ENCODE measurements around the gene POU3F3.

POU3F3 gene

GRCh38 chr2:104840156-104840555 lies 13.8 kb upstream of the POU3F3 start:
- Histone ChIP-seq H3K4me3 (ENCODE audit: low read depth, low read length) (no peak overlapping the region), H3K27ac (ENCODE audit: extremely low read depth, low read depth, low read length) (no peak overlapping the region), H3K9me3 (ENCODE audit: control insufficient read depth, insufficient read depth, low read depth, low read length) (no peaks in the 10 kb centered on the region), H3K4me1 (ENCODE audit: control insufficient read depth, insufficient read depth, low read length) (peaks cover 14% of the 10 kb centered on the region), H3K36me3 (ENCODE audit: control insufficient read depth in 2 of 2, insufficient read depth in 1 of 2, low read length in 2 of 2) (no peaks in the 10 kb centered on the region)
- ChIA-PET POLR2A (no interaction called here), CTCF (interaction anchor here (0.6 to 2.2 kb wide), 2 partner anchors 9 to 397 kb away, joined by 3 to 10 read pairs; no protein-coding TSS in a partner anchor)
- TF ChIP-seq ZBTB48 (tag by site-specific recombination; IDR thresholded peaks at IDR 0.05) (no peak), RBAK (tag by site-specific recombination; IDR thresholded peaks at IDR 0.05) (no peak), ZNF513 (tag by site-specific recombination; IDR thresholded peaks at IDR 0.05) (no peak), GLI2 (tag by site-specific recombination; IDR thresholded peaks at IDR 0.05; ENCODE audit: borderline replicate concordance, low read depth) (no peak), ZNF501 (tag by site-specific recombination; IDR thresholded peaks at IDR 0.05) (no peak), ZNF433 (tag by site-specific recombination; IDR thresholded peaks at IDR 0.05; ENCODE audit: low read depth) (no peak), ZNF416 (tag by site-specific recombination; IDR thresholded peaks at IDR 0.05) (no peak), ZNF610 (tag by site-specific recombination; IDR thresholded peaks at IDR 0.05; ENCODE audit: borderline replicate concordance) (no peak), ZNF121 (tag by site-specific recombination; IDR thresholded peaks at IDR 0.05) (no peak), ZNF529 (tag by site-specific recombination; IDR thresholded peaks at IDR 0.05; ENCODE audit: insufficient replicate concordance) (no peak), ZNF555 (tag by site-specific recombination; conservative IDR thresholded peaks at IDR 0.05) (no peak)
- TF ChIP-seq, protein P1, sequence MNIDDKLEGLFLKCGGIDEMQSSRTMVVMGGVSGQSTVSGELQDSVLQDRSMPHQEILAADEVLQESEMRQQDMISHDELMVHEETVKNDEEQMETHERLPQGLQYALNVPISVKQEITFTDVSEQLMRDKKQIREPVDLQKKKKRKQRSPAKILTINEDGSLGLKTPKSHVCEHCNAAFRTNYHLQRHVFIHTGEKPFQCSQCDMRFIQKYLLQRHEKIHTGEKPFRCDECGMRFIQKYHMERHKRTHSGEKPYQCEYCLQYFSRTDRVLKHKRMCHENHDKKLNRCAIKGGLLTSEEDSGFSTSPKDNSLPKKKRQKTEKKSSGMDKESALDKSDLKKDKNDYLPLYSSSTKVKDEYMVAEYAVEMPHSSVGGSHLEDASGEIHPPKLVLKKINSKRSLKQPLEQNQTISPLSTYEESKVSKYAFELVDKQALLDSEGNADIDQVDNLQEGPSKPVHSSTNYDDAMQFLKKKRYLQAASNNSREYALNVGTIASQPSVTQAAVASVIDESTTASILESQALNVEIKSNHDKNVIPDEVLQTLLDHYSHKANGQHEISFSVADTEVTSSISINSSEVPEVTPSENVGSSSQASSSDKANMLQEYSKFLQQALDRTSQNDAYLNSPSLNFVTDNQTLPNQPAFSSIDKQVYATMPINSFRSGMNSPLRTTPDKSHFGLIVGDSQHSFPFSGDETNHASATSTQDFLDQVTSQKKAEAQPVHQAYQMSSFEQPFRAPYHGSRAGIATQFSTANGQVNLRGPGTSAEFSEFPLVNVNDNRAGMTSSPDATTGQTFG (tag by site-specific recombination; IDR thresholded peaks at IDR 0.05; ENCODE audit: borderline replicate concordance), result no peak

- H3K9me3 ChIP-seq (ENCODE audit: control insufficient read depth, insufficient read depth, low read depth, low read length), result no peaks in the 10 kb centered on the region
- no peak for TF ChIP-seq ZNF2 (tag by site-specific recombination; IDR thresholded peaks at IDR 0.05)
- no peak for TF ChIP-seq ZNF548 (tag by site-specific recombination; IDR thresholded peaks at IDR 0.05)
- TF ChIP-seq ZNF501 (tag by site-specific recombination; IDR thresholded peaks at IDR 0.05), result no peak
- no peak for TF ChIP-seq ZNF398 (tag by site-specific recombination; IDR thresholded peaks at IDR 0.05)
- no peak for TF ChIP-seq SALL2 (tag by site-specific recombination; IDR thresholded peaks at IDR 0.05; ENCODE audit: borderline replicate concordance)
- TF ChIP-seq ZNF10 (tag by site-specific recombination; IDR thresholded peaks at IDR 0.05), result no peak
- no peak for TF ChIP-seq ZNF140 (tag by site-specific recombination; IDR thresholded peaks at IDR 0.05)
- no peak for TF ChIP-seq ZNF48 (tag by site-specific recombination; IDR thresholded peaks at IDR 0.05)
- no peak for TF ChIP-seq ATF2 (tag by site-specific recombination; IDR thresholded peaks at IDR 0.05; ENCODE audit: low read depth)
- TF ChIP-seq, protein P2, sequence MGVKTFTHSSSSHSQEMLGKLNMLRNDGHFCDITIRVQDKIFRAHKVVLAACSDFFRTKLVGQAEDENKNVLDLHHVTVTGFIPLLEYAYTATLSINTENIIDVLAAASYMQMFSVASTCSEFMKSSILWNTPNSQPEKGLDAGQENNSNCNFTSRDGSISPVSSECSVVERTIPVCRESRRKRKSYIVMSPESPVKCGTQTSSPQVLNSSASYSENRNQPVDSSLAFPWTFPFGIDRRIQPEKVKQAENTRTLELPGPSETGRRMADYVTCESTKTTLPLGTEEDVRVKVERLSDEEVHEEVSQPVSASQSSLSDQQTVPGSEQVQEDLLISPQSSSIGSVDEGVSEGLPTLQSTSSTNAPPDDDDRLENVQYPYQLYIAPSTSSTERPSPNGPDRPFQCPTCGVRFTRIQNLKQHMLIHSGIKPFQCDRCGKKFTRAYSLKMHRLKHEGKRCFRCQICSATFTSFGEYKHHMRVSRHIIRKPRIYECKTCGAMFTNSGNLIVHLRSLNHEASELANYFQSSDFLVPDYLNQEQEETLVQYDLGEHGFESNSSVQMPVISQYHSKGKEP (tag by site-specific recombination; IDR thresholded peaks at IDR 0.05), result no peak
- TF ChIP-seq SCRT1 (tag by site-specific recombination; IDR thresholded peaks at IDR 0.05; ENCODE audit: borderline replicate concordance), result no peak
- TF ChIP-seq GLI4 (tag by site-specific recombination; IDR thresholded peaks at IDR 0.05), result no peak
- no peak for TF ChIP-seq EGR2 (tag by site-specific recombination; IDR thresholded peaks at IDR 0.05; ENCODE audit: low read depth)
- TF ChIP-seq ZNF610 (tag by site-specific recombination; IDR thresholded peaks at IDR 0.05; ENCODE audit: borderline replicate concordance), result no peak
- TF ChIP-seq ZNF211 (tag by site-specific recombination; IDR thresholded peaks at IDR 0.05; ENCODE audit: low read depth), result no peak
- H3K27ac ChIP-seq (ENCODE audit: extremely low read depth, low read depth, low read length), result no peak overlapping the region
- CTCF ChIA-PET, result interaction anchor here (0.5 to 2.2 kb wide), 3 partner anchors 9 to 356 kb away, joined by 3 to 10 read pairs (median 5); no protein-coding TSS in a partner anchor
- H3K36me3 ChIP-seq (ENCODE audit: control insufficient read depth in 2 of 2, insufficient read depth in 1 of 2, low read length in 2 of 2), result no peaks in the 10 kb centered on the region
- peaks cover 19% of the 10 kb centered on the region for H3K4me1 ChIP-seq (ENCODE audit: control insufficient read depth, insufficient read depth, low read length)
- POLR2A ChIA-PET, result interaction anchor here (1.1 kb wide), 1 partner anchor 13 kb away, joined by 4 read pairs; the partner anchor contains the start of gene POU3F3
- H3K4me3 ChIP-seq (ENCODE audit: low read depth, low read length), result no peak overlapping the region
Measured at GRCh38 chr2:104840893-104841585, 12.9 kb upstream of the POU3F3 start.

Data from HEK293 (cell line).